ENCODE measurements around the gene CHST3. TPM values are rescaled to one million over a fixed set of nuclear protein-coding genes. Genes with fewer than 3 reads are reported as not detected.
"Not testable (repeated sequence)": the region's sequence is repeated elsewhere in the genome, so short reads cannot be mapped to it uniquely, and the experiment has no call there.

Gene CHST3
- total RNA-seq, 1 experiment from 2014 or later: 29.9 TPM

DNA sequence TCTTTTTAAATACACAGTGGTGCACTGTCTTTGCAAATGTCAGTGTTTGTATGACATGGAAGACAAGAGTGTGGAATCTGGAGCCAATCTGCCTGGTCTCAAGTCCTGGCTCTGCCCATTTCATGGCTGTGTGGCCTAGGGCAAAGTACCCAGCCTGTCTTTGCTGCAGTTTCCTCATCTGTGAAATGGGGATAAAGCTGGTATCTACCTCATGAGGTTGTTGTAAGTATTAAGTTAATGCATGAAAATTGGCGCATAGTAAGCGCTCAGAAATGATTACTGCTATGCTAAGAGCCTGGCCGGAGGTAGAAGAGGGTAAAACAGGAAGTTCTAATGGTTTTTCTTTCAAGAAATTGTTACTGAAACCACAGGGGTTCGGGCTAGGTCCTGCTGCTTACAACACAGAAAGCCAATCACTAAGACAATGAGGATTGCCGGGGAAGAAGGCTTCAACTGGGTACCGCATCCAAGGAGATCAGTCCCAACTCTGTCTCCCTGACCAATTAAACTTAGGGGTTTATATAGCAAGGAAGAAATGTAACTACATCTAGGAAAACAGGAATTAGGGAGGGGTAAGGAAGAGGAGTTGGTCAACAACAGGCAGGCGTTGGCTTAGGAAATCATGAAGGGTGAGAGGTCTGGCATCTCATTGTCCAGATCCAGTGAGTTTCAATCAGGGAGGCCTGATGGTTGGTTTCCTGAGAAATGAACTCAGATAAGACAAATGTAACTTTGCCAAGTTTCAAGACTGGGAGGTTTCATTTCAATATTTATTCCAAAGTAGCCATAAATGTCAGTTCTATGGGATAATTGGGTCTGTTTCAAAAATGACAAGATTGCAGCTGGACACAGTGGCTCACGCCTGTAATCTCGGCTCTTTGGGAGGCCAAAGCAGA, 57.0 kb downstream of the CHST3 start:
- in situ Hi-C loops (cut with HindIII; ENCODE audit: low sequenced_read_pairs): no loop called here
- no peak for DNase-seq (ENCODE audit: low spot score)

DNA sequence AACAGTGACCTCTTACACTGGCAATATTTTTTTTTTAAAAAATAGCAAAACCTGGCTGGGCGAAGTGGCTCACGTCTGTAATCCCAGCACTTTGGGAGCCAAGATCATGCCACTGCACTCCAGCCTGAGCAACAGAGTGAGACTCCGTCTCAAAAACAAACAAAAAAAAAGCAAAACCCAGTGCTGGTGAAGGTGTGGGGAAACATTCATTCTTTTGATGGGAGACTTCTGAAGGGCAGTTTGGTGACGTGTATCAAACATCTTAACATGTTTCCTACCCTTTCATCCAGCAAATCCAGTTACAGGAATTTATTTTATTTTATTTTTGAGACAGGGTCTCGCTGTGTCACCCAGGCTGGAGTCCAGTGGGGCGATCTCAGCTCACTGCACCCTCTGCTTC, 58.0 kb downstream of the CHST3 start:
- no peak for DNase-seq (ENCODE audit: low spot score)
- in situ Hi-C loops (cut with HindIII; ENCODE audit: low sequenced_read_pairs): no loop called here

DNA sequence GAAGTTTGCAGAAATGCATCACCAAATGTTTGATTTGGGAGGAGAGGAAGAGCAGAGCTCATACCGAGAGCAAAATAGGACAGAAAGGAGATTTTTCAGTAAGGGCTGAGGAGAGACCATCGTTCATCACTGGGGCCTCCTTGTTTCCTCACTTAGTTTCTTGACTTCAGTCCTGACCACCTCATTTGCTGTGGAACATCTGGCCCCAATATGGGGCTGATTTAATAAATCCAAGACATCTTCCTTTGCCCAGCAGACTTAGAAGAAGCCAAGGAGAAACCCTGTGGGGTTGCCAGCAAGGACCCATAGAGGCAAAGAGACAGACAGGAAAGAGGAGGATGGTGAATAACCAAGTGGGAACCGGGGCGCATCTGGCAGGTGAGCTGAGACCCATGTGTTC, 60.4 kb downstream of the CHST3 start:
- in situ Hi-C loops (cut with HindIII; ENCODE audit: low sequenced_read_pairs): no loop called here
- no peak for DNase-seq (ENCODE audit: low spot score)

DNA sequence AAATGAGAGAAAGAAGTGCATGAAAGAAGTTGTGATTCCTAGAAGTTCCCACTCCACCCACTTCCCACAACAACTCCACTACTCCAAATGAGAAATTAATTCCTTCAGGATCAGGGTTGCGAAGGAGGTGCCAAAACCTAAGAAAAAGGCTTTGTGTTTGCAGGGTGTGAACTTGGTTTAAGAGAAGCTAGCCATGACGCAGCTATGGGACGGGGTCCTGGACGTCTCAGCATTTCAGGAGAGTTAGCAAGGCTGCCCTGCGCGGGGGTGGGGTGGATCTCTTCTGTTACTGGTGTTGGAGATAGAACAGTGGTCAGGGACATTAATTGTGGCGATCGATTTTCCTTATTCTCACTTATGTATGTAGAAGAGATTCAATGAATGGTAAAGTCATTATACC, 61.2 kb downstream of the CHST3 start:
- no peak for DNase-seq (ENCODE audit: low spot score)
- in situ Hi-C loops (cut with HindIII; ENCODE audit: low sequenced_read_pairs): no loop called here

DNA sequence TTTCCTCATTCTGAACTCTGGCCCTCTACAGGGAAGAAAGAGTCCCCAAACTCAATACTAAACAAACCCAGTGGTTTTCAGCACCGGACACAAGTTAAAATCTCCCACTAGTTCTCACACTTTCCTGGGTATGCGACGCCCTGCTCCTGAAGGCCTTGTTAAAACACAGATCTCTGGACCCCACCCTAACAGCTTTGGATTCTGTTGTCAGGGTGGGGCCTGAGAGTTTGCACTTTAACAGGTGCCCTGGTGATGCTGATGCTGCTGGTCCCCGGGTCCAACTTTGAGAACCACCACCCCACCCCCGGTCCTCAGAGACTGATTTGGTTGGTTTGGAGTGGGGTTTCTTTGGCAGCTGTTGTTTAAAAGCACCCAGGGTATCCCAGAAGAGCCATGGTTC, 61.6 kb downstream of the CHST3 start:
- no peak for DNase-seq (ENCODE audit: low spot score)
- in situ Hi-C loops (cut with HindIII; ENCODE audit: low sequenced_read_pairs): no loop called here

DNA sequence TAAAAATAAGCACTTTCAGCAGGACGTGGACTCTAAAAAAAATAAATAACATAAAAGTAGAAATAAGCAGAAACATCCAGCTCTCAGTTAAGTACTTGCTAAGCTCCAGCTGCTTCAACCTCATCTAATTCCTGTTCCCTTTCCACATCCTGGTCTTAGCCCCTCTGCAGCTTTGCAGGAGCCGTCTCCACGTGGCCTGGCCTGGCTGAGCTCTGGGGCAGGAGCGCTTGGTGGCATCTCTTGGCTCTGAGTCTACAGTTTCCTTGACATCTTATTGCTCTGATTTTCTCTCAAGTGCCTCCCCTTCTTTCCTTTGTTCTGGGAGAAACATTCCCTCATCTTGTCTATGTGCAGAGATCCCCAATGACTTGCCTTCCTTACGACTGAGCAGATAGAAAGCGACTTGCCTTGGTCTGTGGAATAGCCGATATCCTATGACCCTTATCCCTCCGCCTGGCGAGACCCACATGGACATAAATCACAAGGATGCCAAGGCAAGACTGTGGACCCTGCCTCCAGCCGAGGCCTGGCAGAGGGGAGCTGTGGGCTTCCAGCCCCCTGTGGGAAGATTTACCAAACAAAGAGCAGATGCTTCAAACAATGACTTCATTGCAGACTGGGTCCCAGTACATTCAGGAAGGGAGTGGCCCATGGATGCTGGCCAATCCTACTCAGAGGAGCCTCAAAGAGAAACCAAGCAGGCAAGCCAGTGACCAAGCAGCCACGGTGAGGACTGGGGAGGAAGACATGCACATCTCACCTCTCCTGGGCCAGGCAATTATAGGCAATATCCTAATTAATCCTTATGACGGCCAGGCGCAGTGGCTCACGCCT, 62.3 kb downstream of the CHST3 start:
- in situ Hi-C loops (cut with HindIII; ENCODE audit: low sequenced_read_pairs): no loop called here
- no peak for DNase-seq (ENCODE audit: low spot score)

DNA sequence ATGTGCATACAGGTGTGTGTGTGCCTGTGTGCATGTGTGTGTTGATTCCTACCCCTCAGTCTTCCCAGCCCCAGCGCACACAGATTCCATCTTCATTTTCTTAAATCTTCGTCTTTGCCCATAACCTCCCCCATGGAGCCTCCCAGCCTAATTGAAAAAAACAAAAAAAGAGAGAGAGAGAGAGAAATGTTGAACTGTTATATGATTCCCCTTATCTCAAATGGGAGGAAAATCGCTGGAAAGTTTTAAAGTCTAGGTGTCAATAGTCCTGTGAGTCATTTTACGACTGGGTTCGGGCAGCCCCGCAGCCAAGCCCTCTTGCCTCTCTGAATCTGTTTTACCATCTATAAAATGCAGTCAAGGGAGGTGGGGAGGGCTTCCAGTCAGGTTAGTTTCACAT, 63.3 kb downstream of the CHST3 start:
- in situ Hi-C loops (cut with HindIII; ENCODE audit: low sequenced_read_pairs): no loop called here
- DNase-seq (ENCODE audit: low spot score): no peak

DNA sequence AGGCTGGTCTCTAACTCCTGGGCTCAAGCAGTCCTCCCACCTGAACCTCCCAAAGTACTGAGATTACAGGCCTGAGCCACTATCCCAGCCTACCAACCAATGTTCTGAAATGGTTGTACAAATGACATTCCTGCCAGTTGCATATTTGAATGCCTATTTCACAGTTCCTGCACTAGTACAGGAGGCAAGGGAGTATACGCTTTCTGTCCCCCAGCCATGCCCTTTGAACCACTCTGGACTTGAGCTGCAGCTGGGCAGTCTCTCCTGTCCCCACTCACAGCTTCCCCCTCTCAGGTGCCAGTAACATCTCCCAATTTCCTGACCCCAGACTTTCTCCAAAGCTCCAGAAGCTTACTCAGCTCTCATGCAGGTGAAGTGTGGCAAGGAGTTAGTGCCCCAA, 65.2 kb downstream of the CHST3 start:
- no peak for DNase-seq (ENCODE audit: low spot score)
- in situ Hi-C loops (cut with HindIII; ENCODE audit: low sequenced_read_pairs): no loop called here

DNA sequence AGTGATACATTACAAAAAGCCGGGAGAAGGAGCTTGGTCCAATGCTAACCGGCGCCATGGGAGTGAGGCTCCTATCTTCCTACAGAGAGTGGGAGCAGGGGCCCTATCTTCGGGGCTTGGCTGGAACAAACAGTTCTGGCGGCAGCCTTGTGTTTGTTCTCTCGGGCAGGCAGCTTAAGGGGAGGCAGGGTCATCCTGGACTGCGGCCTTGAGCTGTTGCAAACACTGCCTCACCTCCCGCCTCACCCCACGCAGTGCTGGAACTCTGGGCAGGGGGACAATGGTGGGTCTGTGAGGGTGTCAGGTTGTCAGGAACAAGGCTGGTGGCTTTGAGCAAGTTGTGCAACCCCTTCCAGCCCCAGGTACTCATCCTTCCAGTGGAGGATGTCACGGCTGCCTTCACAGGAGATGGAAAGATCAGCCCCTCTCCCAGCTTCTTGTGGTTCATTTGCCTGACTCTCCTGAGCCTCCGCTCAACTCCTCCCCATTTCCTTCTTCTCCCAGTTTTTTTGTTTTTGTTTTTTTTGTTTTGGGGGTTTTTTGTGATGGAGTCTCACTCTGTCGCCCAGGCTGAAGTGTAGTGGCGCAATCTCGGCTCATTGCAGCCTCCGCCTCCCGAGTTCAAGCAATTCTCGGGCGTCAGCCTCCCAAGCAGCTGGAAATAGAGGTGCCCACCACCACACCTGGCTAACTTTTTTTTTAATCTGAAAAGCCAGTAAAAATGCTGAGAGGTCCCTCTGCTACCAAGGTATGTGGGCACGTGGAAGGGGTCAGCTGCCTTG, 66.8 kb downstream of the CHST3 start:
- in situ Hi-C loops (cut with HindIII; ENCODE audit: low sequenced_read_pairs): no loop called here
- no peak for DNase-seq (ENCODE audit: low spot score)

DNA sequence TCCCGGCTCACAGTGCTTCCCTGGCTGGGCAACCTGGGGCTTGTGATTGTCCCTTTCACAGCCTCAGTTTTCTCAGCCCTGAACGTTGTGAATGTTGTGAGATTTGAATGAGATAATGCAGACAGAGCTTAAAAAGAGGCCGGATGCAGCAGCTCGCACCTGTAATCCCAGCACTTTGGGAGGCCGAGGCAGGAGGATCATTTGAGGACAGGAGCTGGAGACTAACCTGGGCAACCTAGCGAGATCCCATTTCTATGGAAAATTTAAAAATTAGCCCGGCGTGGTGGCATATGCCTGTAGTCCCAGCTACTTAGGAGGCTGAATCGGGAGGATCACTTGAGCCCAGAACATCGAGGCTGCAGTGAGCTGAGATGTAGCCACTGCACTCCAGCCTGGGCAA, 67.5 kb downstream of the CHST3 start:
- DNase-seq (ENCODE audit: low spot score): no peak
- in situ Hi-C loops (cut with HindIII; ENCODE audit: low sequenced_read_pairs): no loop called here

DNA sequence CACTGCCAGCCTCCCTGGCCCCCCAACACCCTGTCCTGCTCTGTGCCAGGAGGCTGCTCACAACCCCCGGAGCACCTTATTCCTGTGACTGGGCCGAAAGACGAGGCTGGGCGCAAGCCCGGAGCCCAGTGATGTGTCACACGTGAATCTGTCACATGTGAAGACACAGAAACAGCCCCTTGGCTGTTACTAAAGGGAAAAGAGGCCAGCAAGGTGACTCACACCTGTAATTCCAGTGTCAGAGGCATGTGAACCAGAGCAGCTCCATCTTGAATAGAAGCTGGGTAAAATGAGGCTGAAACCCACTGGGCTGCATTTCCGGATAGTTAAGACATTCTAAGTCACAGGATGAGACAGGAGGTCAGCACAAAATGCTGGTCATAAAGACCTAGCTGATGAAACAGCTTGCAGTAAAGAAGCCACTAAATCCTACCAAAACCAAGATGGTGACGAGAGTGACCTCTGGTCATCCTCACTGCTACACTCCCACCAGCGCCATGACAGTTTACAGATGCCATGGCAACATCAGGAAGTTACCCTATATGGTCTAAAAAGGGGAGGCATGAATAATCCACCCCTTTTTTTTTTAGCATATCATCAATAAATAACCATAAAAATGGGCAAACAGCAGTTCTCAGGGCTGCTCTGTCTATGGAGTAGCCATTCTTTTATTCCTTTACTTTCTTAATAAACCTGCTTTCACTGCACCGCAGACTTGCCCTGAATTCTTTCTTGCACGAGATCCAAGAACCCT, 68.4 kb downstream of the CHST3 start:
- in situ Hi-C loops (cut with HindIII; ENCODE audit: low sequenced_read_pairs); DNase-seq (ENCODE audit: low spot score): not testable (repeated sequence)

DNA sequence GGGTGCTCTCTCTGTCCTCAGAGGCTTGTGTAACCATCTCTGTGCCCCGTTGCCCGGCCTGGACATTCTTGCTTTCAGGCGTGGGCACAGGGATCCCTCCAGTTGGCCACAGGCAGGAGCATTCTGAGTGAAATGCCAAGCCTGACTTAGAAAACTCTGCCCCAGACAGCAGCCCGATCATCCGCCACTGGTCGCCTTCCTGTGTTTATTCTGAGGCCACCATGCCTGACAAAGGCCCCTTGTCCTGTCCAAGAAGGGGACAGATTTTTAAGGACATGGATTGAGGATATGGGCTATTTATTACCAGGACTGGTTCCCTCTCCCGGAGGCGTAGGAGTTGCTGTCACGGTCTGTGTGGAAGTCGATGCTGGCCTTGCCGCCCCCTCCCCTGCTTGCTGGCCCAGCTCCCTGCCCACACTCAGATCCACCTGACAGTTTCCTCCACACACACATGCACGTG, 69.9 kb downstream of the CHST3 start:
- no peak for DNase-seq (ENCODE audit: low spot score)
- in situ Hi-C loops (cut with HindIII; ENCODE audit: low sequenced_read_pairs): no loop called here

DNA sequence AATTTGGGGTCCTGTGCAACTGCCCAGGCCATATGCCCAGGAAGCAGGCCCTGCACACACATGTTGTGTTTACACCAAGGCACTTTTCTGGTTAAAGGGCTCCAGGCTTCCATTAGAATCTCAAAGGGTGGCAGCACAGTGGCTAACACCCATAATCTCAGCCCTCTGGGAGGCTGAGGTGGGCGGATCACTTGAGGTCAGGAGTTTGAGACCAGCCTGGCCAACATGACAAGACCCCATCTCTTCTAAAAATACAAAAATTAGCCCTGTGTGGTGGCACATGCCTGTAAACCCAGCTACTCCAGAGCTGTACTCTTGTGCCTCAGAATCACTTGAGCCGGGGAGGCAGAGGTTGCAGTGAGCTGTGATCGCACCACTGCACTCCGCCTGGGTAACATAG, 70.6 kb downstream of the CHST3 start:
- DNase-seq (ENCODE audit: low spot score): no peak
- in situ Hi-C loops (cut with HindIII; ENCODE audit: low sequenced_read_pairs): no loop called here

DNA sequence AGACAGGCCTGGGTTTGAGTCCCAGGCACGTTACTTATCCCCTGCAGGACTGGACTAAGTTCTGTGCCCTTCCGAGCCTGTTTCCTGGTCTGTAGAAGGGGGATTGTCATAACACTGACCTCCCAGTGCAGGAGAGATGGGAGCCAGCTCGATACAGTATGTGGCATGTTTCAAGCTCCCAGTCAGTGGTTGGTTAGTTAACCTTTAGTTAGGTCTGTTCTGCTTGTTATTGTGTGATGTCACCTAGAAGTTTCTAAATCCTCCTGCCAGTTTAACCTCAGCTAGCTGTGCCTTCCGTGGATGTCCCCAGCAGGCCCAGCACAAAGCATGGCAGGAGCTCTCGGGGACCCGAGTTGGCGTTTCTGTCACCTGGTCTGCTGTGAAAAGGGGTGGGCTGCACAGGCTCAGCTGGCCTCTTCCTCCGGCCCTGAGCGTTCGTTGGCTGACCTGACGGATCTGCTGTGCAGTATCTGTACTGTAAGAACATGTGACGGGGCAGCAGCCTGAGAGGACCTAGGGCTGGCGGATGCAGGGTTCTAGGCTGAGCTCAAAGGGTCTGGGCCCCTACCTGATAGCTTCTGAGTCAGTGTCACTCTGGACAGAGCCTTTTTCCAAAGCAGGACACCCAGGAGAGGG, 71.2 kb downstream of the CHST3 start:
- no peak for DNase-seq (ENCODE audit: low spot score)
- in situ Hi-C loops (cut with HindIII; ENCODE audit: low sequenced_read_pairs): no loop called here

DNA sequence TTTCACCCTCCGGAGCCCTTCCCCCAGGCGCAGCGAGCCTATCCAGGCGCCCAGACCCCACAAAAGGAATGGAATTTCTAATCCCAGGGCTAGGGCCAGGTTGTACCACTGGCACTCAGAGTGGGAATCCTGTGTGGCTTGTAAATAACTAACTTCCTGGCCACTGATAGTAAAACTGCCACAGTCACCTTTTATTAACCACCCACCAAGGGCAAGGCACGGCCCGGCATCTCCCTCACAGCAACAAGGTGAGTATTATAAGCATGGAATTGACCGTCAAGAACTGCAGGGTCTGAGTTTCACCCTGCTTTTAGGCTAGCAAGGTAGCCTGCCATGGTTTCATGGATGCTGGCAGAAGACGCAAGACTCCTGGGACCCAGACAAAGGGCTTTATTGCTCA, 73.1 kb downstream of the CHST3 start:
- in situ Hi-C loops (cut with HindIII; ENCODE audit: low sequenced_read_pairs): no loop called here
- DNase-seq (ENCODE audit: low spot score): no peak

DNA sequence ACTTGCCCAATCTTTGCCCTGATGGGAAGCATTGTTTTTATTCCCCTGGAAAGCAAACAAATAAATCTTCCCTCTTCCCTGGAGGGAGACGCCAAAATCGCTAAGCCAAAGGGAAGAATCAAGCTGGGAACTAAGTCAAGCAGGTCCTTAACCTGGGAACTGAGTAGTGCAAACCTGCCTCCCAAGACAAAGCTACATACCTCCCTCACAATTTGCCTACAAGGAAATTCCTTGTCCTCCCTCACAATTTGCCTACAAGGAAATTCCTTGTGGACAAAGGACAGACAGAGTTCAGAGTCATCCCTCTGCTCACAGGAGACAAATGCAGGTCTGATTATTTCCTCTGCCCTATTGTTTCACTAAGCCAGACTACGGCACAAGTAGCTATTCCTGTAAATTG, 73.6 kb downstream of the CHST3 start:
- DNase-seq (ENCODE audit: low spot score): no peak
- in situ Hi-C loops (cut with HindIII; ENCODE audit: low sequenced_read_pairs): no loop called here

DNA sequence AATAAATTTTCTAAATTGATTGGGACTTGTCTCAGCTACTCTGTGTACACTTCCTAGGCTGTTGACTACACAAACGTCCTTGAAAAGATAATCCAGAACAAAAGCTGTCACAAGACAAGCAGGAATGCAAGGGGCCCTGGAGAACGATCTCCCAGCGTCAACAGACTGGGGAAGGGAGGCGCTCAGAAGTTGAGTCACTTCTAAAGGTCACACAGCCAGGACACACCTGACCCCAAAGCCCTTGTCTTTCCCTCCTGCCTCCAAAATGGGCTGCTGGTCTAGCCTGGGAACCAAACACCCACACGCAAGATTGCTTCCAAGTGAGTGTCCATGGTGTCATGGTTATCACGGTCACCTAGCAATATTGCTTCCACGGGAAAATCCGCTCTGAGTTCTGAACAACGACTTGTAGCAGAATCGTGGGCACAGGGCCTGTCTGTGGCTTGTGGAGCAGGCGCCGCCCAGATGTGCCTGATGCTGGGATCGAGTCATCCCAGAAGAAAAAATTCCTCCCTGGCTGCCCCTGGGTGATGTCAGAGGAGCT, 74.3 kb downstream of the CHST3 start:
- no peak for DNase-seq (ENCODE audit: low spot score)
- in situ Hi-C loops (cut with HindIII; ENCODE audit: low sequenced_read_pairs): no loop called here

DNA sequence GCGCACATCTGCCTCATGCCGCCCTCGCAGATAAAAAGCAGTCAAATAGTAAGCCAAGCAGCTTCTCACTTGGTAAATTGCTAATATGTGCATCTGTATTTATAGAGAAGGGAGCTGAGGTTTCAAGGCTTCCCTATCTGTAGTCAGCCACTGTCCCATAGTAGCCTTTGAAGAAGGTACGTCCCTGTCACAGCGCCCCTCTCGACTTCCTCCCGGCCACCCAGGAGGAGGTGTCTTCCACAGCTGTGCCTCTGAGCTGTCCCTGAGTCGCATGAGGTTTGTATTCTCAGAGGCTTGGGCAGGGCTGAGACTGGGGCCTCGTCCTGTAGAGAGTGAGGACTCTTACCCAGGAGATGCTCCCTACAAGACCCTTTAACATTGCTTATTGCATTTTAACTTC, 75.2 kb downstream of the CHST3 start:
- no peak for DNase-seq (ENCODE audit: low spot score)
- in situ Hi-C loops (cut with HindIII; ENCODE audit: low sequenced_read_pairs): no loop called here

All from G401 (cell line).